Activated CD4-positive, CD25-positive, alpha-beta regulatory T cell (primary cell): ENCODE measurements around the gene LNPK.
A peak's percentile ranks its signal among the peaks of the same experiment; 100 is the strongest.
"Not testable (repeated sequence)": the region's sequence is repeated elsewhere in the genome, so short reads cannot be mapped to it uniquely, and the experiment has no call there.

Experiments used
- DNase-seq, 4 experiments: peaks; one replicate each; lab custom pipeline; 2025; lab: John Stamatoyannopoulos, UW

LNPK gene

GRCh38 chr2:176001916-176002687 lies at the start of gene LNPK:
Gene LNPK, minus strand, starts transcription at chr2:176002267. Its CDS starts 6,683 bp downstream, at chr2:175995584.
- DNase-seq: peak; percentile 77 to 85 (median 82)

DNA sequence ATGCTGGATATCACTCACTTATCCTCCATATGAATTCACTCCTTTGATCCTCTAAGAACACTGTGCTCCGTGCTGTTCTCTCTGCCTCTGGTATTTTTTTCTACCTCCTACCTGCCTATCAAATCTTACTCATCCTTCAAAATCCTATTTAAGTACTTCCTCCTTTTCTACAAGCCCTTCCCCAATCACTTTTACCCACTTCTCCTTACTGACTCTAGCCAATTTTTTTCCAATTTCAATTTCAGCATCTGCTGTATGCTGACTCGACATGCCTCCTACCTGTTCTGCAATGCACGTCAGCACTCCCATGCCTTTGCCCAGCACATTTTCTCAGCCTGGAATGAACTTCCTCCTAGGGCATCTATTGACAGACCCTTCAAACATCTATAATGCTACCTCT lies 37.3 kb upstream of the LNPK start:
- DNase-seq: no peak

GRCh38 chr2:176038694-176039093 lies 36.6 kb upstream of the LNPK start:
- DNase-seq: no peak

DNA sequence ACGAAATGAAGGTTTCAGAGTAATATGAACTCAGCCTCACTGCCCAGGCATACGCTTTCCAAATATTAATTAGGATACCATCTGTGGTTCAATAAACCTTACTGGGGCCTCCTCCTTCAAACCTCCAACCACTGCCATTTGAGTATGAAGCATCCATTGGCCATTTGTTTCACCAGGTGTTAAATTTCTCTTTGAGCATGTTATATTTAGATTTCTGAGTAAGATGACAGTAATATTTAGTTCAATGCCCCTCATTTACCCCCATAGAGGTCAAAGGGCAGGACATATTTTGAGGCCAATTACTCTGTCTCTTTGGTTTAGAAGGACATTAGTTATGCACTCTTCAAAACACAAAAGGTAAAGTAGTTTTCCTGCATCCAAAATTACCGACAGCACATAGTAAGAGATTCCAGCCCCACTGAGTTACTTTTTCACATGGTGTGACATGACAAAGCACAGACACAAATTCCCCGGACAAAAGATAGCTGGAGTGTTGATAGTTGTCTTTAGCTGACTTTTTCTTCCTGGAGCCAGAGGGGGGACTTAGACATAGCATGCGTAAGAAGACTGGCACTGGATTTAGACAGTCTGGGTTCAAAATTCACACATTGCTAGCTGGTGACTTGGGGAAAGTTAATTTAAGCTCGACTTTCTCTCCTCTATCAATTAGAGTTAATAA lies 33.1 kb upstream of the LNPK start:
- no peak for DNase-seq

DNA sequence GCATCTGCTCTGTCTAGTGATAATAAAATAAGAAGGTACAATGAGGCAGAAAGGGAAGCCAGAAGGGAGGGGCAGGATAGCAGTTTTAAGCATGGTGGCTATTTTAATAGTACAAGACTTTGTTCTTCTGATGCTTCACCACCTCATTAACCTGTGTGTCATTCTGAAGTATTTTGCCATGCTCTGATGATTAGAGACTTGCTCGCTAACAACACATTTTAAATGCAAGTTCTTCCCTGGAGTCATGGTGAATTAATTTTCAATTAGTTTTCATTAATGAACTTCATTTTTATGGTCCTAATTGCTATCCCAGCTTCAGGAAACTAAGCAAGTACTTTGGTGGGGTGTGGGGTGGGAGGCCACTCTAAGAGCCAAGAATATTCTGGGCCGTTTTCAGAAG lies 25.7 kb upstream of the LNPK start:
- no peak for DNase-seq

GRCh38 chr2:176025932-176026331 lies 23.9 kb upstream of the LNPK start:
- no peak for DNase-seq

GRCh38 chr2:176024083-176024482 lies 22.0 kb upstream of the LNPK start:
- no peak for DNase-seq

DNA sequence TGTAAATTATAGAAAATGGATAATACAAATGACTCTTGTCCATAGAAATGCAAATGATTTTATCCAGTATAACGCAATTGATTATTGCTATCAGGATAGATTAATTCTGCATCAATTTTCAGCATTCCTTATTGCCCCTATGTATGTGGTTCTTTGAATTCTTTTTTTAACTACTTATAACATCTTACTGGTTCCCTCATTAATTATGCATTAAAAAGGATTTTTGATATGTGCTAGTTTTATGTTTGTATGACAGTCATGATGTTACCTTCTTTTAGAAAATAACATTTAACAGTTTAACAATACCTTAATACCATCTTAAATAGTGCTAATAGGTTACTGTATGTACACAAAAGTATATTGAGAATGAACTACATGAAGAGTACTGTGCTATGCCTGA lies 20.0 kb upstream of the LNPK start:
- DNase-seq: no peak

- no peak for DNase-seq
These were observed 18.3 kb upstream of the LNPK start for GRCh38 chr2:176020400-176020799.

GRCh38 chr2:176018708-176019107 lies 16.6 kb upstream of the LNPK start:
- no peak for DNase-seq

GRCh38 chr2:176009445-176009844 lies 7.4 kb upstream of the LNPK start:
- DNase-seq: no peak

- no peak for DNase-seq
These were observed 2.9 kb upstream of the LNPK start for GRCh38 chr2:176004934-176005333.

DNA sequence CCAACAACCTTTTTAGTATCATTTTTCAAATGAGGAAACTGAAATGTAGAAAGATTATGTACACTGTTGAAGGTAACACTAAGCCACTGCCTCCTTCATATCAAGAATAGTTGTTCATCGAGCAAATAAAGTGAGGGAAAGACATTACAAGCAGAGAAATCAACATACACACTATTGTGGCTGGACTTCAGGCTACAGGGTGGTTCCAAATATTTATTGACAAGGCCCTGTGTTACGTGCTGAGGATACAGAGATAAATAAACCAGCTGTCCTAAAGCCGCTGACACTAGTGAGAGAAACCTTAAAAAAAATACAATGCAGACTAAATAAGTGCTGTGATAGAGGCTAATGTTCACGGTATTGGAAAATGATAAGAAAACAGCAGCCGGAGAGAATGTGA lies 1.9 kb upstream of the LNPK start:
- DNase-seq: no peak

- DNase-seq: no peak
These were observed 682 bp upstream of the LNPK start for GRCh38 chr2:176002688-176003210.

GRCh38 chr2:176001281-176001915 lies 669 bp downstream of the LNPK start:
- peak in 2 of 4 experiments; percentile 3 to 15 for DNase-seq

- no peak for DNase-seq
These were observed 2.7 kb downstream of the LNPK start for GRCh38 chr2:175999283-175999819.

DNA sequence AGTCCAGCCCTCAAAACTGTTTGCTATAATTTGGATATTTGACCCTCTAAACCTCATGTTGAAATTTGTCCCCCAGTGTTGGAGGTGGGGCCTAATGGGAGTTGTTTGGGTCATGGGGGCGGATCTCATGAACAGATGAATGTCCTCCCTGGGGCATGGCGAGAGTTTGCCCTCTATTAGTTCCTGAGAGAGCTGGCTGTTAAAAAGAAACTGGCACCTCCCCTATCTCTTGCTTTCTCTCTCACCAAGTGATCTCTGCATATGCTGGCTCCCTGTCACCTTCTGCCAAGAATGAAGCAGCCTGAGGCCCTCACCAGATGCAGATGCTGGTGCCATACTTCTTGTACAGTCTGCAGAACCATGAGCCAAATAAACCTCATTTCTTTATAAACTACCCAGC lies 12.0 kb downstream of the LNPK start:
- DNase-seq: no peak

GRCh38 chr2:175987126-175987525 lies 14.9 kb downstream of the LNPK start:
- not testable (repeated sequence) for DNase-seq

GRCh38 chr2:175984846-175985245 lies 17.2 kb downstream of the LNPK start:
- no peak for DNase-seq

- DNase-seq: no peak
These were observed 20.5 kb downstream of the LNPK start for GRCh38 chr2:175981551-175981950.

- no peak for DNase-seq
These were observed 25.5 kb downstream of the LNPK start for GRCh38 chr2:175976391-175977157.

DNA sequence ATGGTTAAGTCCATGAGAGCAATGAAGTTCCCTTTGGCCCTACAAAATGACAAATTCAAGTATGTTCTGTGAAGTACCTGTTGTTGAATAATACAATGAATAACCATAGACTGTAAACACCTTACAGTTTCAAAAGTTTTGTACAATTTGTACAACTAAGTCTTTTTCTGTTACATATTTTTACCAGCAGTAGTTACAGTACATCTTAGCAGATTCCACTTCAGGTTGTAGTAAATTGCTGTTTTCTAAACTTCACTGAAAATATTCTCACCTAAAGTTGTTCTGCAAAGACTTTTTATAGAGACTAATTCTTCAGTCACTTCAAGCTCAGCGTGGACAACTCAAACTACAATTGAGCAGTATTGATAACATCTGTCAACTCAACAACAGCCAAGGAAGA lies 28.7 kb downstream of the LNPK start:
- no peak for DNase-seq
